NCI-H2196 treated with DMSO at 0.1 percent for 48 hours (cell line): ENCODE measurements around the gene FOXN3.

Source experiments
- DNase-seq: peaks from one replicate; lab custom pipeline; 2025; ENCODE audit not compliant: unreplicated experiment; lab: John Stamatoyannopoulos, UW

FOXN3 gene

DNA sequence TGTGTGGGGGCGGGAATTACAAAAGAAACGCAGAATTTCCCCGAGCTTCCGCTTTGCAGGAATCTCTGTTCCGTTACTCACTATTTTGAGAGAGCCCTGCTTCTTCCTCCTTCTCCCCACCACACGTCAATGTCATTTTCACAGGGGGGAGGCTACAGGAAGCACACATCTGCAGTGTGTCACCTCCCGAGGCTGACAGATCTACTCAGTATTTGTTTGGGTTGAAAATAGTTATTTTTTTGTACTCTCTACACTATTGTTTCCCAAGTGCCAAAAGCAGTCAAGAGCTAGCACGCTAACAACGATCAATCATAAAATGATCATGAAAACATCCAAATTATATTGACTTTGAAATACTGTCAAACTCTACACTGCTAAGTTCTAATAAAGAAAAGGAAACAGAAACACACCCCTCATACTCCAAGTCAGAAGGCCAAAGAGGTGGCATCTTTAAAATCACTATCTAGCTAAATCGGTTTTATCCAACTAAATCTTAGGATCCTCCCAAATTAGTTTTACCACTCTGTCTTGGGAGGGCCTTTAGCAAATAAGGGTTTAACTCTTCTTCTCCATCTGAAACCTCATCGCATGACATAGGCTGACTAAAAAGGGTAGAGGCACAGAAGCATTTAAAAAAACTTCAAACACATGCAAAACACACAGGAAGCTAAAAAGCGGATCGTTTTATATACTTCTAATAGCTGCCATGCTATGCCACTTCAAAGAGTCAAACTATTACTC lies 51.8 kb downstream of the FOXN3 start:
- DNase-seq, result no peak

DNA sequence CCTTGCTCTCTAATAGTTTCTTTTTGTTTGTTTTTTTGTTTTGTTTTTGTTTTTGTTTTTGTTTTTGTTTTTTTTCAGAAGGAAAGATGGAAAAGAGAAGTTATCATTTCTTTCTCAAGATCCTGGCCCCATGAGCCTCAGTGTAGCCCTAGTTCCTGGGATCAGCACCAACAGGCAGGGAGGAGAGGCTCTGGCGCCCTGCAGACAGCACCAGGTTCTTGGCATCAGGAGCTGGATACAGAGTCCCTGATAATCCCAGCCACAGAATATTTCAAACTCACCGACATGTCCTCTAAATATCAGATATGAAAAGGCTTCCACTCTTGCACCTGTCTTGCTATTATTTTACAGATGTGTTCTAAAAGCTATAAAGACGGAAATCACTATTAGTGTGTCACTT lies 52.7 kb downstream of the FOXN3 start:
- no peak for DNase-seq

DNA sequence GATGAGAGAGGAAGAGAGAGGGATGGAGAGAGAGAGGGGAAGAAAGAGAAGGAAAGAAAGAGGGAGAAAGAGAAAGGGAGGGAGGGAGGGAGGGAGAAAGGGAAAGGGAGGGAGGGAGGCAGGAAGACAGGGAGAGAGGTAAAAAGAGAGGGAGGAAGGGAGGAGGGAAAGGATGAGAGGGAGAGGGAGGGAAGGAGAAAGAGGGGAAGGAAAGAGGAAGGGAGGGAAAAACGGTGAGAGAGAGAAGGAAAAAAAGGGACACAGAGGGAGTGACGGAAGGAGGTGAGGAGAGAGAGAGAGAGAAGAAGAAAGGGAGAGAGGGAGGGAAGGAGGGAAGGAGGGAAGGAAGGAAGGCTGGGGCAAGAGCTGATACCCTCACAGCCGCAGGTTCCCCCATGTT lies 56.8 kb downstream of the FOXN3 start:
- DNase-seq, result no peak

- DNase-seq, result no peak
Observed at GRCh38 chr14:89359477-89360222, 57.4 kb downstream of the FOXN3 start.

DNA sequence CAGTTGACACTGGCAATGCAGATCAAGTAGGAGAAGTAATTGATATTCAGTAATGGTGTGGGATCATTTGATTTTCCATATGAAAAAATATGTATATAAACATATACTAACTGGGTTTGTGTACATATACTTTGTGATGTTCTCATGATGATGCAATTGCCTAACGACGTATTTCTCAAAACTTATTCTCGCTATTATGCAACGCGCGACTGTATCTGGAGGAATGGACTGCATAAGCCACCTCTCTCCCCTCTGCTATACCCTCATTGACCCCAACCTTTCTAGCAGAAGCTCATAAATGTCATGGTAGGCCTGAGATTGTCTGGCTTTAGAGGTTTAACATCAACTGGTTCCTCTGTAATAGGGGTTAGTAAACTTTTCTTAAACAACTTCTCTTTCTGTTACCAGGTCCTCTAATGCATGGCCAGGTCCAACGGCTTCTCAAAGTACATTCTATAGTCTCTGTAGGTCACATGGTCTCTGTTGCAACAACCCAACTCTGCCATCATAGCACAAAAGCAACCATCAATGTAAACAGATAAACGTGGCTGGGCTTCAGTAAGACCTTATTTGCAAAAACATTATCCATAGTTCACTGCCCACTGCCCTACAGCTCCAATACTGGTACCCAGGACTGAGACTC lies 59.3 kb downstream of the FOXN3 start:
- DNase-seq, result no peak

- DNase-seq, result no peak
Observed at GRCh38 chr14:89356927-89357326, 60.1 kb downstream of the FOXN3 start.

- no peak for DNase-seq
Observed at GRCh38 chr14:89356496-89356895, 60.5 kb downstream of the FOXN3 start.

GRCh38 chr14:89353766-89354113 lies 63.3 kb downstream of the FOXN3 start:
- DNase-seq, result no peak

DNA sequence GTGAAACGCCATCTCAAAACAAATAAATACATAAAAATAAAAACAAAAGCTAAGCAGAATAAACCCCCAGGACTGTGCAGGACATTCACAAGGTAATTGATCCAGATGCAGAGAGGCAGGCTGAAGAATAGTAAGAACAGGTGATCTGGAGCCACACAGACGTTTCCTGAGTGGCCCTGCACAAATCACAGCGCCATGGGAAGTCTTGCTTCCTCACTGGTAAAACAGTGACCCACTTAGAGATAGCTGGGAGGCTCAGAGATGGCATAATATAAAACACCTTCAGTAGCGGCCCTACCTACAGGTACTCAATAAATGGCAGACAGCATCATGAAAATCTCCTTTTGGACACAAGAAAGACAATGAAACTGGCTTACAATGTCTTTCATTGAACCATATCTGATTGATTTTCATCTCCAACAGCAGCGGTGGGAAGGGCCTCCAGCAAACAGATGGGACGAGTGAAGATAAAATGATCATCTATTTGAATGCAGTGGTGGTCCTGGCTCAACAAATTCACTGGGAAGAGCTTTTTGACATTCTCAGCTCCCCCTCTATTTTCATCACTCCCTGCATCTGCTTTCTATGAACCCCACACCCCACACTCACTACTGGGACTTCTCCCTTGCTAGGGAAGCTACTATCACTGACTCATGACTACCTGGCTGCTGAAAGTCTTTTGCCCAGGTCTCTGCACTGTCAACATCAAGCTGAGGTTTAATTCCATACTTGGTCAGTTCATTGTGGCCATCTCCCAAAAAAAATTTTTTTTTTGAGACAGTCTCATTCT lies 63.9 kb downstream of the FOXN3 start:
- DNase-seq, result no peak

- no peak for DNase-seq
Observed at GRCh38 chr14:89351516-89352404, 65.3 kb downstream of the FOXN3 start.

DNA sequence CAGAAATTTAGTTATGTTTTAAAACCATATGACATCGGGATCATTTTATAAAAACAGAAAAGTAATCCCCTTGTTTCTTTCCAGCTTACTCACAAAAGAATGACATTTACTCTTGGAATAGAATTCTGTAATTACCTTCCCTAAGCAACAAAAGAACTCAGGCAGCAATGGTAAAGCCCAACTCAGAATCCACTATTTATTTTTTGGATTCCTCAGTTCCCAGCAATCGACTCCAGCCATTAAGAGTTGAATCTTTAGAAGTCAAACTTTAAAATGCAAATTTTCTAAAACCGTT lies 65.9 kb downstream of the FOXN3 start:
- DNase-seq, result no peak

DNA sequence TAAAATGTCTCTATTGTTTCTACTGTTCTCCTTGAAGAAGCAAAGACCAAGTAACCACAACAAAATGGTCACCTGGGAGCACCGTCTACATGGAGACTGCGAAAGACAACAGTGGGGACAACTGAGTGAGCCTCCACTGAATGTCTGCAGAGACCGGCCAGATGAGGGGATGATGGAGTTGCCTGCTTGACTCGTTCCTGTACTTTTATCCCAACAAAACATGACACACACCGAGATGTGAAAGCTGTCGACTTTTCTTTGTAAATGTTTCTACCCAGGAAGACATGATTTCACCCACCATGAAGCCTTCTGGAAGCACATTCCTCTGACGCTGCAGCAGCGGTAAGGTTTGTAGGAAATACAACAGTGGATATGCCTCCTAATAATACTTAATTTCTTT lies 66.9 kb downstream of the FOXN3 start:
- no peak for DNase-seq

GRCh38 chr14:89349171-89350008 lies 67.6 kb downstream of the FOXN3 start:
- peak; percentile 70 for DNase-seq

- DNase-seq, result no peak
Observed at GRCh38 chr14:89348722-89349121, 68.3 kb downstream of the FOXN3 start.

- DNase-seq, result no peak
Observed at GRCh38 chr14:89347885-89348284, 69.1 kb downstream of the FOXN3 start.

DNA sequence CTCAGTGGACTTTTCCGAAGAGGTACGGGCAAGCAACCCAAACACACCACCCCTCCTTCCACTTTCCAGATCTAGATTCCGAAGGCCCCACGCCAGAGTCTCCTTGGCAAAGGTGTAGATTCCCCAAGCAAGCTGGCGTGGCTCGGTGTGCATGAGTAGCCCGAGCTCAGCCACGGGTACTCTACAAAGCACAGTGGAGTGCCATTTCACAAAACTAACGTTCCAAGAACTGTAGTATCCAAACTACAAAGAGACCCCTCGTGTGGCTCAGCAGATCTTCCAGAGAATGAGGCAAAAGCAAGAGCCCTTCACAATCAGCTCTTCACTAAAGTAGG lies 72.1 kb downstream of the FOXN3 start:
- DNase-seq, result no peak

DNA sequence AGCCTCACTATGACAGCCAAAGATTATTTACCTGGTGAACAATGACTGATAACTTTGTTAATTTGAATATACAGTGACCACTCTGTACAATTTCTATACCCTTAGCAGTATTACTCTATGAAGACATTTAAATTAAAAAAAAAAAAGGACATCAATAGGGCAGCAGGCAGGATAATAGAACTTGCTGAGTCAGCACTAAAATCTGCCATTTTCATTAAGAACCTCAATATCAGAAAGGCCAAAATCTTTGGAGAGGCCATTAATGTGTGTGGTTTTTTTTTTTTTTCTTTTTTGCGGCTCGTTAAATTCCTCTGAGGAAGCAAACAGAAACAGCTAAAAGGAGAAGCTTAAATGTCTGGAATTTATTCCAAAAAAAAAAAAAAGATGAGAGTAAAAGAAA lies 73.7 kb downstream of the FOXN3 start:
- DNase-seq, result no peak

GRCh38 chr14:89342049-89342448 lies 75.0 kb downstream of the FOXN3 start:
- no peak for DNase-seq

DNA sequence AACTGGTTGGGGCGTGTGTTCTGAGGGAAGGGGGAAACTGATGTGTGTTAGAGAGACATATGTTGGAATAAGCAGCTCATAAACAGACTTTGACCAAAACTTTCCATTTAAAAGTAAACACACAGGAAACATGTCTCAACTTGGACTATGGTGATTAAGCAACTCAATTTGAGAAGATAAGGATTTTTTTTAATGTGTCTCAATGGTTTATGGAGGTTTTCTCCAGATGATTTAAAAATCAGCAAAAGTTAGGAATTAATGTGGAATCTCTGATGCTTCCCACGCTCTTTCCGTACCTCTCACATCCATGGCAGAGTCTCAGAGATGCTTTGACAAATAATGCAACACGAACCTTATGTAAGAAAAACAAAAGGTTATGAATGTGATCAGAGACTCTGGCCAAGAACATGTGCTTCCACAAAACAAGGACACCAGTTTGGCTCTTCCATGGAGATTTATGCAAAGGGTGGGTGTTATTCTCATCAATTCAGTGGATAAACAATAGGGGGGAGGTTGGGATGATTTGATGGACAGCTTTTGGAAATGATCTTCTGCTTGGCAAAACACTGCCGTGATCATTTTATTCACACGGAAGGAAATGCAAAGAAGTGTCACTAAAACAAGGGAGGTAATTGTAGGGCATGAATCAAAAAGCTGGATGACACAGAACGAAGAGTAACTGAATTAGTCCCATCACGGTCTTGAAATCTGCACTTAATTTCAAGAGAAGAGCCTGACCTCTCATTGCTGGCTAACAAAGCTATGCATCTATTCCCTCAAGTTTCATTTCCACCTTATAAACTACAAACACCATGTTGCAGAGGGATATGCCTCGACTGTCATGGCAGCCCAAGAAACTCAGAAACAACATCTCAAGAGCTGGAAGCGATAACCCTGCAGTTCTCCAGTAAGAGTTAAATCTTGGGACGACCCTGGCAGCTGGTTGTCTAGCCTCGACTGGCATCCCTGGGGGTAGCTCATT lies 76.5 kb downstream of the FOXN3 start:
- DNase-seq, result no peak
